COLO668 (cell line): ENCODE results near the gene SENP6.
A peak's percentile ranks its signal among the peaks of the same experiment; 100 is the strongest.
"Not testable (repeated sequence)": the region's sequence is repeated elsewhere in the genome, so short reads cannot be mapped to it uniquely, and the experiment has no call there.

Source experiments
- DNase-seq: peaks from one replicate; lab custom pipeline; 2025; ENCODE audit not compliant: unreplicated experiment; lab: John Stamatoyannopoulos, UW

Gene SENP6

GRCh38 chr6:75642311-75642710 is 40.6 kb downstream of the SENP6 start:
- DNase-seq, result no peak

DNA sequence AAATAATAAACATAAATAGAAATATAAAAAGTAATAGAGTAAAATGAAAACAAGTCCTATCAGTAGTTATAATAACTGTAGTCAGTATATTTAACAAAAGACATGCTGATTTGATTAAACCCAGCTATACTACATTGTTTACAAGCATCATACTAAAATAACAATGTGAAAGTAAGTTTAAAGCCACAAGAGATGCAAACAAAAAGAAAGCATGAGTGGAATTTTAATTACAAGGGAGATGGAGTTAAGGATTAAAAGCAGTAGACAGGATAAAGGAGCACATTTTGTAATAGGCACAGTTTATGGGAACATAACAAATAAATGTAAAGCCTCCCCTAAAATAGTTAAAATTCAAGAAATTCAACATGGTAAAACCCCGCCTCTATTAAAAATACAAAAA is 41.5 kb downstream of the SENP6 start:
- no peak for DNase-seq

GRCh38 chr6:75656479-75656878 is 54.8 kb downstream of the SENP6 start:
- no peak for DNase-seq

DNA sequence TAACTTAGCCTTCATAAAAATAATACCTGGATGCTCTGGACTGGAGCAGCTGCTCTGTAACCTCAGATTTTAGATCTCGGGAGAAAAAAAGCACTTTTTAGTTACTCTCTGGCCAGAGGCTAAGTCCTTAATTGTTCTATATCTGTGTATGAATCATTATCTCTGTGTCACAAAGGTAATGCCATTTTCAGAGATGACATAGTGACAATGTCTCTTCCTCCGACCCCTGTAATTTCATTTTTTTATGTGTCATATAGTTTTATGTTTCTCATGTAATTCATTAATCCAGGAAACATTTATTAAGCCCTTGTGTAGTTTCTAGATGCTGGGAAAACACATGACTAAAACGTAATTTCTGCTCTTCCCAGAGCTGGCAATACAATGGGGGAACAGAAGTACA is 55.6 kb downstream of the SENP6 start:
- DNase-seq, result no peak

DNA sequence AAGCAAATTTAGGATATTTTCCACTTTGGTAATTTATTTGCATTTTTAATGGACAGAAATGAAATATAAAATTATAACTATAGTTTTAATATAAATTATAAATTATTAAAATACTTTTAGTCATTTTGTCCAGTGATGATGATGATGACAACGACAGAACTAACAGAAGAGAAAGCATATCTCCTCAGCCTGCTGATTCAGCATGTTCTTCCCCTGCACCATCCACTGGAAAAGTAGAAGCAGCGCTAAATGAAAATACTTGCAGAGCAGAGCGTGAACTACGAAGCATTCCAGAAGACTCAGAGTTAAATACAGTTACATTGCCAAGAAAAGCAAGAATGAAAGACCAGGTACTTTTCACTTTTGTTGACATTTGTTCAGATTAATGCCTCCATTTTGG is 64.9 kb downstream of the SENP6 start:
- DNase-seq, result no peak

DNA sequence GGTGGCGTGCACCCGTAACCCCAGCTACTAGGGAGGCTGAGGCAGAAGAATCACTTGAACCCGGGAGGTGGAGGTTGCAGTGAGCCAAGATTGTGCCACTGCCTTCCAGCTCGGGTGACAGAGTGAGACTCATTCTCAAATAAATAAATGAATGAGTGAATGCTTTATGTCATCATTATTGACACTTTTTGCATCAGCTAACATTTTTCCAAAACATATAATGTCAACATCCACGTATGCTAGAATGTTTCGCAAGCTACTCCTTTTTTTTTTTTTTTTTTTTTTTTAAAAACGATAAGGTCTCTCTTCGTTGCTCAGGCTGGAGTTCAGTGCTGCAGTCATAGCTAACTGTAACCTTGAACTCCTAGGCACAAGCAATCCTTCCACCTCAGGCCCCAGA is 72.2 kb downstream of the SENP6 start:
- DNase-seq, result no peak

DNA sequence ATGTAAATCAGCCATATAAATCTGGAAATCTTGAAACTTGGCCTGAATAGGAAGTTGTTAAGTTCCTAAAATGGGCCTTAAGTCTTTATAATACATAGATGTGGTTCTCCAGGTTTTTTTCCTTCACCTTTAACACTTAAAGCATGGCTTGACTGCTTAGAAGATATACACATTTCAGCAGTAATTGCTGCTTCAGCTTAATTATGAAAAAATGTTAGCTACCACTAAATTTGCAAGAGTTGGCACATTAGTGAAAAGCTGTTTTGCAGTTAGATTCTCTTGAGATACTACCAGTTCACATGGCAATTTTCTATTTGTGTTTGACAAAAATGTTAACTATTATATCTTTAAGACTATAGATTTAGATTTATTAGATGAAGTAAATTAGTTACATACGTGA is 74.7 kb downstream of the SENP6 start:
- DNase-seq, result no peak

DNA sequence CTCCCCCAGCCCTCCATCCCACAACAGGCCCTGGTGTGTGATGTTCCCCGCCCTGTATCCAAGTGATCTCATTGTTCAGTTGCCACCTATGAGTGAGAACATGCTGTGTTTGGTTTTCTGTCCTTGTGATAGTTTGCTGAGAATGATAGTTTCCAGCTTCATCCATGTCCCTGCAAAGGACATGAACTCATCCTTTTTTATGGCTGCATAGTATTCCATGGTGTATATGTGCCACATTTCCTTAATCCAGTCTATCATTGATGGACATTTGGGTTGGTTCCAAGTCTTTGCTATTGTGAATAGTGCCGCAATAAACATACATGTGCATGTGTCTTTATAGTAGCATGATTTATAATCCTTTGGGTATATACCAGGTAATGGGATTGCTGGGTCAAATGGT is 80.9 kb downstream of the SENP6 start:
- DNase-seq, result not testable (repeated sequence)

DNA sequence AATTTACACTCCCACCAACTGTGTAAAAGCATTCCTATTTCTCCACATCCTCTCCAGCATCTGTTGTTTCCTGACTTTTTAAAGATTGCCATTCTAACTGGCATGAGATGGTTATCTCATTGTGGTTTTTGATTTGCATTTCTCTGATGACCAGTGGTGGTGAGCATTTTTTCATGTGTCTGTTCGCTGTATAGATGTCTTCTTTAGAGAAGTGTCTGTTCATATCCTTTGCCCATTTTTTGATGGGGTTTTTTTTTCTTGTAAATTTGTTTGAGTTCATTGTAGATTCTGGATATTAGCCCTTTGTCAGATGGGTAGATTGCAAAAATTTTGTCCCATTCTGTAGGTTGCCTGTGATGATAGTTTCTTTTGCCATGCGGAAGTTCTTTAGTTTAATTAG is 81.3 kb downstream of the SENP6 start:
- DNase-seq, result not testable (repeated sequence)

GRCh38 chr6:75687535-75687934 is 85.9 kb downstream of the SENP6 start:
- DNase-seq, result not testable (repeated sequence)

DNA sequence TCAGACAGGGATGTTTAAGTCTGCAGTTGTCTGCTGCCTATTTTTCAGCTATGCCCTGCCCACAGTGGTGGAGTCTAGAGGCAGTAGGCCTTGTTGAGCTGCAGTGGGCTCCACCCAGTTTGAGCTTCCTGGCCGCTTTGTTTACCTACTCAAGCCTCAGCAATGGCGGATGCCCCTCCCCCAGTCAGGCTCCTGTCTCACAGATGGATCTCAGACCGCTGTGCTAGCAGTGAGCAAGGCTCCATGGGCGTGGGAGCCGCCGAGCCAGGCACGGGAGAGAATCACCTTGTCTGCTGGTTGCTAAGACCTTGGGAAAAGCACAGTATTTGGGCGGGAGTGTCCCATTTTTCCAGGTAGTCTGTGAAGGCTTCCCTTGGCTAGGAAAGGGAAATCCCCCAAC is 86.3 kb downstream of the SENP6 start:
- peak; percentile 7 for DNase-seq

DNA sequence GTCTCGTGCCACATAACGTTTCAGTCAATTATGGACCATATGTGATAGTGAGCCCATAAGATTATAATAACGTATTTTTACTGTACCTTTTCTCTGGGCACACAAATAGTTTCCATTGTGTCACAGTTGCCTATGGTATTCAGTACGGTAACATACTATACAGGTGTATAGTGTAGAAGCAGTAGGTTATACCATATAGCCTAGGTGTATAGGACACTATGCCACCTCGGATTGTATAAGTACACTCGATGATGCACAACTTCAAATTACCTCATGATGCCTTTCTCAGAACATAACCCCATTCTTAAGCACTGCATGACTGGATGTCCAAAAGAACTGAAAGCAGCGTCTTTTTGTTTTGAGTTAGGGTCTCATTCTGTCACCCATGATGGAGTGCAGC is 87.9 kb downstream of the SENP6 start:
- DNase-seq, result no peak

DNA sequence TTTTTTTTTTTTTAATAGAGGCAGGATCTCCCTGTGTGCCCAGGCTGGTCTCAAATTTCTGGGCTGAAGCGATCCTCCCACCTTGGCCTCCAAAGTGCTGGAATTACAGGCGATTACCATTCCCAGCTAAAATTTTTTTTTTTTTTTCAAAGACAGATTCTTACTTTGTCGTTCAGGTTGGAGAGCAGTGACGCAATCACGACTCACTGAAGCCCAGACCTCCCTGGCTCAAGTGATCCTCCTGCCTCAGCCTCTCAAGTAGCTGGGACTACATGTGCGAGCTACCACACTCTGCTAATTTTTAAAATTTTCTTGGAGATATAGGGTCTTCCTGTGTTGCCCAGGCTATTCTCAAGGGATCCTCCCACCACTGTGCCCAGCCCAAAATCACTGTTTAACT is 89.3 kb downstream of the SENP6 start:
- no peak for DNase-seq

DNA sequence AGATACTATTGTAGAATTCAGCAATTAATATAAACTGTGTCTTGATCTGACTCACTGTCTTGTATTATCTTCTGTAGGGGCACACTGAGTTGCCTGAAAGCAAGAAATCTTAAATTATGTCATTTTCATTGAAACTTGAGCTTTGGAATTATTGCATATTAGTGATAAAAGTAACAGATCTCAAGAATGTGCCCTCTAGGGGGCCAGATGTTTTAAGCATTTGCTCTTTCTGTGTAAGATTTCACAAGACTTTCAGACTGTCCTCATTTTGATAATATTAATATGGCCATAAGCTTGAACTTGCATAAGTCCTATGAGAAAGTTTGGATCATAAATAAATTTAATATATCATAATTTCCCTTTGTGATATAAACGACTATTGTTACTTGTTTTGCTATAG is 91.9 kb downstream of the SENP6 start:
- DNase-seq, result no peak

DNA sequence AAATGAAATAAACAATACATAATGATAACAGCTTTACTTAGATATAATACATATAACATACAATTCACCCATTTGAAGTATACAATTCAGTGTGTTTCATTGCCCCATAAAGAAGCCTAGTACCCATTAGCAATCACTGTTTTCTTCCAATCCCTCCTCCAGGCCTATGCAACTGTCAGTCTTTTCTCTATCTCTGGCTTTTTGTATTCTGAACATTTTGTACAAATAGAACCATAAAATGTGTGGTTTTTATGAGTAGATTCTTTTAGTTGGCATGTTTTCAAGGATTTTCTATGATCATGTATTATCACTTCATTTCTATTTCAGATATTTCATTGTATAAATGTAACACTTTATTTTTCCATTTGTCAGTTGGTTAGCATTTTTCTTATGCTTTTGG is 92.7 kb downstream of the SENP6 start:
- no peak for DNase-seq

DNA sequence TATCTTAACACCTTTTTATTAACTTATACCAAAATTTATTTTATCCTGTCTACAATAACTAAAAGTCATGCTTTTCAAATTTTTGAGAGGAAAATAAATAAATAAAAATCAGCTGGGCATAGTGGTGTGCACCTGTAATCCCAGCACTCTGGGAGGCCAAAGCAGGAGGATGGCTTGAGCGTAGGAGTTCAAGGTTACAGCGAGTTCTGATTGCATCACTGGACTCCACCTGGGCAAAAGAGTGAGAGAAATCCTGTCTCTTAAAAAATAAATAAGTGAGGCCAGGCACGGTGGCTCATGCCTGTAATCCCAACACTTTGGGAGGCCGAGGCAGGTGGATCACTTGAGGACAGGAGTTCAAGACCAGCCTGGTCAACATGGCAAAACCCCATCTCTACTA is 106.7 kb downstream of the SENP6 start:
- DNase-seq, result not testable (repeated sequence)

DNA sequence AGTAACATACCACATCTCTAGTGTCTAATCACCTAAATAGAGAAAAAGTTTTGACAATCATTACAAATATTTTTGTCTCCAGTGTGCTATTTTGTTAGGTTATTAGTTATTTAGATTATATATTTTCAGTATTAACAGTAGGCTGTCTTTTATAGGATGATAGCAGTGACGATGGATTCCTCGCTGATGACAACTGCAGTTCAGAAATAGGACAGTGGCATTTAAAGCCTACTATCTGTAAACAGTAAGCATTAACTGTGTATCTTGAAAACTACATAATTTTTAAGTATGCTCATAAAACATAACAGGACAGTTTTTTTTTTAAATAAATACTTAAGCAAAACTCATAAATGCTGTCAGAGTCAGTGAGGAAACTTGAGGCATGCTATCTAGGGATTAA is 109.5 kb downstream of the SENP6 start:
- no peak for DNase-seq

DNA sequence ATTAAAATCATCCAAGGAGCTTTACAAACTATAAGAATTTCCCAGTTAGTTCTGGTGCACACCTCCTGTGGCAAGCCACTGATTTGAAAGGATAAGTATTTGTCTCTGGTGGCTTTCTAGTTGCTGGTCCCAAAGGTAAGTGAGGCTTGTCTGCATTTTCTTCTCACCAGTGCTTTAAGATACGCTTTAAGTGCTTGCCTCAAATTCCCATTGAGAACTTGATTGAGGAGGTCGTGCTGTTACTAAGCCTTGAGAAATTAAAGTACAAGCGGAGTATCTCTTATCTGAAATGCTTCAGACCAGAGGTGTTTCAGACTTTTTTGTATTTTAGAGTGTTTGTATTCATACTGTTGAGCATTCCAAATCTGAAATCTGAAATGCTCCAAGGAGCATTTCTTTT is 117.5 kb downstream of the SENP6 start:
- DNase-seq, result no peak

DNA sequence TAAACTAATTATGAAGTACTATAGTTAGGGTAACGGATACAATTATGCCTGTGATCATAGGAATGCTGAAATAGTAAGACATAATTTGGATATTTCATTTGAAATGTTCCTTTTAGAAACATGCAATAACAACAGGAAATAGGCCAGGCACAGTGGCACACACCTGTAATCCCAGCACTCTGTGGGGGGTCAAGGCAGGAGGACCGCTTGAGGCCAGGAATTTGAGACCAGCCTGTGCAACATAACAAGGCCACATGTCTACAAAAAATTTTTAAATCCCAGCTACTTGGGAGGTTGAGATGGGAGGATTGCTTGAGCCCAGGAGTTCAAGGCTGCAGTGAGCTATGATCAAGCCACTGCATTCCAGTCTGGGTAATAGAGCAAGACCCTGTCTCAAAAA is 121.7 kb downstream of the SENP6 start:
- no peak for DNase-seq

DNA sequence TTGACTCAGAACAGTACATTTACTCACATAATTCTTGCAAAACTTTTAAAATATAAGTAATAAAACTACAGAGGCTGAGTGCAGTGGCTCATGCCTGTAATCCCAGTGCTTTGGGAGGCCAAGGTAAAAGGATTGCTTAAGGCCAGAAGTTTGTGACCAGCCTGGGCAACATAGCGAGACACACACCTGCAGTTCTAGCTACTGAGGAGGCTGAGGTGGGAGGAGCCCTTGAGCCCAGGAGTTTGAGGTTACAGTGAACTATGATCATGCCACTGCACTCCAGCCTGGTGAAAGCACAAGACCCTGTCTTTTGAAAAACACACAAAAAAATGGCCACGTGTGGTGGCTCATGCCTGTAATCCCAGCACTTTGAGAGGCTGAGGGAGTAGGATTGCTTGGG is 125.5 kb downstream of the SENP6 start:
- DNase-seq, result no peak

DNA sequence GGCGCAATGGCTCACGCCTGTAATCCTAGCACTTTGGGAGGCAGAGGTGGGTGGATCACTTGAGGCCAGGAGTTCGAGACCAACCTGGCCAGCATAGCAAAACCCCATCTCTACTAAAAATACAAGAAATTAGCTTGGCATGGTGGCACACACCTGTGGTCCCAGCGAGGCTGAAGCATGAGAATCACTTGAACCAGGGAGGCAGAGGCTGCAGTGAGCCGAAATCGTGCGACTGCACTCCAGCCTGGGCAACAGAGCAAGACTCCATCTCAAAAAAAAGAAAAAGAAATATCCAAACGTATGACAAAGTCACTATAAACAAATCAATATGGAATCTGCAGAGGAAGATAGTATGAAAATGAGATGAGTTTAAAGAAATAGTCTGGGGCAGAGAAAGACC is 129.3 kb downstream of the SENP6 start:
- DNase-seq, result not testable (repeated sequence)

DNA sequence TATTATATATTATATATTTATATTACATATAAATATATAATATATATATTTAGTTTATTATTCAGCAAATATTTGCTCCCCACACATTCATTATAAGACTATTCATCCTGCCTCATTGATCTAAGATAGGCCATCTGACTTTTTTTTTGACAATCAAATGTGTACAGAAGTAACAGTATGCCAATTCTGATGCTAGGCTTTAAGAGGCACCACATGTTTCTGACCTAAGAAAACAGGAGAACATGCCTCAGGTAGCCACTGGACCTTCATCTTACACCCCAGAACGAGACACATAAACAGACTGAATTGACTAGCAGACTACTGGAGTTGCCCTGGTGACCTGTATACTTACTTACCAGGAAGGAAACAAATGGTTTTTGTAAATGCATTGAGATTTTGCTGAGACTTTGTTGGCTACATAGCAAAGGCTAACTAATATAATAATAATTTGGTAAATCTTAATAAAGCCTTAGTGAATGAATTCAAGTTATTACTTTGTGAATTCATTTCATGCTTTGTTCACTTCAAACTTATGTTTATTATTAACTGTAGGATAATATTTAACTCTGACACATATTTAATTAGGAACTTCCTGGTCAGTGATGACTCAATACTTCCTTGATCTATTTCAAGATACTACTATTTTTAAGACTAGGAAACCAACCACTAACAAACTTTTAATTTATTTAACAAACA is 134.0 kb downstream of the SENP6 start:
- DNase-seq, result peak; percentile 0

DNA sequence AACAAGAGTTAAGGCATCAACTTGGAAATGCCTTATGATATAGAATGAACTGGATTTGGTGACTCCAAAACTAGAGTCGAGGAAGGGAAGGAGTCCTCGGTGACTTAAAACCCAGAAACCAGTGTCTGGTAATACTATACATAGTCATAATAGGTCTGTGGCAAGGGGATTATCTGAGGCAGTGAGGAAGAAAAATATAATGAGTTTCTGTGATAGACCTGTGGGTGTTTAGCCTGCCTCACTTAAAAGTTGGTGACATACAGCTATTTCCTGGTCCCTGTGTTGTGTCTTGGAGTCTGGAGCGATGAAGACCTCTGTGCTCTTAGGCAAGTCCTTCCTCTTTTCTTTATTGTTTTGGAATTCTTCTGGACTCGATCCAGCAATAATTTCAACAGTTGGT is 142.3 kb downstream of the SENP6 start:
- no peak for DNase-seq

DNA sequence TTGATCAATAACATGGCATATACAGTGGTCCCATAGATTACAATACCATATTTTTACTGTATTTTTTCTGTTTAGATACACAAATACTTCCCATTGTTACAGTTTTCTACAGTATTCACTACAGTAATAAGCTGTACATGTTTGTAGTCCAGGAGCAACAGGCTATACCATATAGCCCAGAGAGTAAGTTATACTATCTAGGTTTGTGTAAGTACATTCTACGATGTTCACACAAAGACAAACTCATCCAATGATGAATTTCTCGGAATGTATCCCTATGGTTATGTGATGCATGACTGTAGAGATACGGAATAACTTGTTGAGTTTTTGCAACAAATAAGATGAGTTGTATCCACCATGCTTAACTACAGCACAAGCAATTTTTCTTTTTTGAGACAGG is 143.7 kb downstream of the SENP6 start:
- DNase-seq, result no peak
